Kidney (tissue), 14 donors: ENCODE results near the gene TBC1D23. TPM values are rescaled to one million over a fixed set of nuclear protein-coding genes. Genes with fewer than 3 reads are reported as not detected.
"Not testable (repeated sequence)": the region's sequence is repeated elsewhere in the genome, so short reads cannot be mapped to it uniquely, and the experiment has no call there.

ENCODE experiments used
- DNase-seq, 5 donors: peaks; one replicate each; pipeline ENCODE4 v3.0.0-alpha.2; 2013 to 2020
- FAIRE-seq: peaks from 2 replicates; lab custom pipeline; 2012; peaks lifted over from hg19 to GRCh38; lab: Jason Lieb, UNC
- H3K27ac ChIP-seq, 2 donors: one replicate each; pipeline ENCODE4 v1.7.0; 2013; ENCODE audit warnings: low read depth in 2 of 2, low read length in 2 of 2, inconsistent platforms in 1 of 2
- H3K27me3 ChIP-seq: one replicate; pipeline ENCODE4 v1.7.1; 2013; ENCODE audit warnings: low read length, inconsistent platforms; ENCODE audit not compliant: control insufficient read depth, insufficient read depth
- H3K36me3 ChIP-seq, 3 donors: one replicate each; pipeline versions ENCODE4 v1.7.0 to v1.7.1; 2013; ENCODE audit warnings: low read length in 3 of 3, control low read depth in 1 of 3, inconsistent platforms in 1 of 3; ENCODE audit not compliant: insufficient read depth in 3 of 3, control insufficient read depth in 2 of 3
- H3K4me1 ChIP-seq, 3 donors: one replicate each; pipeline versions ENCODE4 v1.7.0 to v1.7.1; 2013; ENCODE audit warnings: low read length in 3 of 3, inconsistent platforms in 1 of 3, low read depth in 1 of 3; ENCODE audit not compliant: control insufficient read depth in 2 of 3, insufficient read depth in 2 of 3
- H3K4me3 ChIP-seq, 3 donors: one replicate each; pipeline versions ENCODE4 v1.7.0 to v1.8.1; 2013; ENCODE audit warnings: low read length in 3 of 3, control low read depth in 1 of 3, inconsistent platforms in 1 of 3
- H3K9ac ChIP-seq, 3 donors: one replicate each; pipeline versions ENCODE4 v1.7.0 to v1.7.1; 2013; ENCODE audit warnings: low read length in 3 of 3, control low read depth in 1 of 3, inconsistent platforms in 1 of 3
- H3K9me3 ChIP-seq, 3 donors: one replicate each; pipeline versions ENCODE4 v1.7.0 to v1.7.1; 2013; ENCODE audit warnings: low read length in 3 of 3, control low read depth in 1 of 3, inconsistent platforms in 1 of 3; ENCODE audit not compliant: control insufficient read depth in 2 of 3, insufficient read depth in 1 of 3
- CTCF ChIP-seq: IDR thresholded peaks from 3 replicates; pipeline ENCODE4 v1.5.1; 2012; ENCODE audit warnings: mild to moderate bottlenecking, moderate library complexity, borderline replicate concordance; ENCODE audit not compliant: insufficient read depth; ENCODE audit errors: extremely low read depth
- intact Hi-C: fragments of 100-400 bp; cut with DNase I; formaldehyde crosslinking; loops from one replicate; pipeline ENCODE4 v1.11.1; 2022
- polyA plus RNA-seq: library from polyadenylated mRNA; stranded (reverse); fragments of 350-450 nt; fragmentation: Illumina TruSeq; extraction: RNeasy Lipid Tissue Mini Kit (QIAGEN cat#74804); gene quantifications from one replicate; pipeline ENCODE4 v1.2.3, GENCODE V29; 2014; ENCODE audit warnings: low read depth, low replicate concordance; ENCODE audit not compliant: insufficient read depth
- total RNA-seq: library from RNA; stranded (reverse); fragmentation: NEBNext Ultra II Directional; extraction: Animal tissue kit (Norgen Biotek cat#: 25700); gene quantifications from one replicate; pipeline ENCODE4 v1.2.1, GENCODE V29; 2021
- donor health status: control.
- donor health status: control.
- donor health status: control.
- donor health status: control.
- donor health status: control.
- donor health status: DM: yes; HTN: yes; CAD: no.
- donor health status: Normal renal cell carcinoma (clear cell type).

Gene TBC1D23
- total and polyA plus RNA-seq, 2 donors from 2014 or later: 18.0 to 46.9 TPM

- peaks cover 0 to 5% (median 3%) of the 10 kb centered on the region in 3 donors for H3K4me1 ChIP-seq
- H3K4me3 ChIP-seq: no peak overlapping the region
- no peak for FAIRE-seq
- no peak overlapping the region for H3K9ac ChIP-seq
- intact Hi-C loops: no loop called here
- peaks cover 2 to 19% (median 2%) of the 10 kb centered on the region in 3 donors for H3K36me3 ChIP-seq
- H3K9me3 ChIP-seq: peaks cover 0 to 1% (median 0%) of the 10 kb centered on the region in 3 donors
- H3K27ac ChIP-seq: no peak overlapping the region
- TF ChIP-seq CTCF: no peak
- H3K27me3 ChIP-seq: no peaks in the 10 kb centered on the region
- no peak for DNase-seq
These were observed 79.0 kb downstream of the TBC1D23 start for GRCh38 chr3:100339786-100340185.

- Histone ChIP-seq H3K27ac (no peak overlapping the region), H3K4me1 (peaks cover 0 to 5% (median under 1%) of the 10 kb centered on the region in 3 donors), H3K27me3 (no peaks in the 10 kb centered on the region), H3K9me3 (peaks cover 0 to 1% (median 0%) of the 10 kb centered on the region in 3 donors), H3K9ac (no peak overlapping the region), H3K4me3 (no peak overlapping the region), H3K36me3 (peaks cover 2 to 23% (median 2%) of the 10 kb centered on the region in 3 donors)
- intact Hi-C loops: no loop called here
- TF ChIP-seq CTCF: no peak
- DNase-seq: no peak
- peak; percentile 19 for FAIRE-seq
These were observed 79.7 kb downstream of the TBC1D23 start for GRCh38 chr3:100340527-100340926.

GRCh38 chr3:100348727-100349126 is 87.9 kb downstream of the TBC1D23 start:
- Histone ChIP-seq H3K27ac (no peak overlapping the region), H3K27me3 (no peaks in the 10 kb centered on the region), H3K4me3 (no peak overlapping the region), H3K9ac (no peak overlapping the region), H3K9me3 (no peaks in the 10 kb centered on the region), H3K36me3 (peaks cover 8 to 45% (median 14%) of the 10 kb centered on the region in 3 donors), H3K4me1 (peaks cover 0 to 9% (median 2%) of the 10 kb centered on the region in 3 donors)
- DNase-seq (no peak), FAIRE-seq (no peak)
- intact Hi-C loops: no loop called here
- TF ChIP-seq CTCF: no peak

GRCh38 chr3:100351770-100352169 is 91.0 kb downstream of the TBC1D23 start:
- peaks cover 4 to 46% (median 6%) of the 10 kb centered on the region in 3 donors for H3K36me3 ChIP-seq
- intact Hi-C loops, H3K9me3 ChIP-seq, H3K27me3 ChIP-seq, DNase-seq, H3K27ac ChIP-seq, FAIRE-seq, H3K4me3 ChIP-seq, H3K9ac ChIP-seq: not testable (repeated sequence)
- H3K4me1 ChIP-seq: peaks cover 0 to 16% (median 6%) of the 10 kb centered on the region in 3 donors
